ENCODE data around the gene LCE1D. TPM values are rescaled to one million over a fixed set of nuclear protein-coding genes. Genes with fewer than 3 reads are reported as not detected.

Gene LCE1D
- total RNA-seq, 1 donor from 2014 or later: not detected

DNA sequence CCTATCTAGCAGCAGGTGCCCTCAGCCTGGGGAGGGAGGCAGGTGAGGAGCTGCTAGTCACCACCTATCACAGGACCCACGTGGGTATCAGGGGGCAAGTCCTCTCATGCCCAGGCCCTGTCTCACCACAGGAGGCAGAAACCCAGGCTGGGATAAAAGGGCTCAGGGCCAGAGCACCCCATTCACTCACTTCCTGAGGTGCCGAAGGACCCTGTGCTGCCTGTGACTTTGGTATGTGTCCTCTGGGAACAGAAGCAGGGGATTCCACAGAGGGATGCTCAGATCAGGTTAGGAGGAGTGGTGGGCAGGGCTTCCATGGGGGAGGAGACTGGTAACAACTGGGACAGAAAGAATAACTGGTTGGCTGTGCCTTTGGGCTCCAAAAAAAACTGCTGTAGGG lies 10.4 kb upstream of the LCE1D start, which contains the start of gene LCE1E:
Gene LCE1E (plus strand): TSS at position 181 of the 400 bp plus-strand sequence. CDS start 1,043 bp downstream, outside the sequence.
- Mint-ChIP-seq H3K27ac (no peak within 1 kb of the TSS), H3K4me1 (no peaks in the 10 kb centered on the region), H3K9me3 (peaks cover 71% of the 10 kb centered on the region), H3K4me3 (no peak within 1 kb of the TSS), H3K27me3 (ENCODE audit: low read depth) (no peaks in the 10 kb centered on the region), H3K36me3 (no peaks in the 10 kb centered on the region)
- TF ChIP-seq, protein P1, sequence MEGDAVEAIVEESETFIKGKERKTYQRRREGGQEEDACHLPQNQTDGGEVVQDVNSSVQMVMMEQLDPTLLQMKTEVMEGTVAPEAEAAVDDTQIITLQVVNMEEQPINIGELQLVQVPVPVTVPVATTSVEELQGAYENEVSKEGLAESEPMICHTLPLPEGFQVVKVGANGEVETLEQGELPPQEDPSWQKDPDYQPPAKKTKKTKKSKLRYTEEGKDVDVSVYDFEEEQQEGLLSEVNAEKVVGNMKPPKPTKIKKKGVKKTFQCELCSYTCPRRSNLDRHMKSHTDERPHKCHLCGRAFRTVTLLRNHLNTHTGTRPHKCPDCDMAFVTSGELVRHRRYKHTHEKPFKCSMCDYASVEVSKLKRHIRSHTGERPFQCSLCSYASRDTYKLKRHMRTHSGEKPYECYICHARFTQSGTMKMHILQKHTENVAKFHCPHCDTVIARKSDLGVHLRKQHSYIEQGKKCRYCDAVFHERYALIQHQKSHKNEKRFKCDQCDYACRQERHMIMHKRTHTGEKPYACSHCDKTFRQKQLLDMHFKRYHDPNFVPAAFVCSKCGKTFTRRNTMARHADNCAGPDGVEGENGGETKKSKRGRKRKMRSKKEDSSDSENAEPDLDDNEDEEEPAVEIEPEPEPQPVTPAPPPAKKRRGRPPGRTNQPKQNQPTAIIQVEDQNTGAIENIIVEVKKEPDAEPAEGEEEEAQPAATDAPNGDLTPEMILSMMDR (IDR thresholded peaks at IDR 0.05; ENCODE audit: unreplicated experiment): no peak
- no peak for DNase-seq (ENCODE audit: low spot score in 2 of 2, unreplicated experiment in 2 of 2)

- Mint-ChIP-seq H3K27me3 (ENCODE audit: low read depth) (no peaks in the 10 kb centered on the region), H3K4me1 (no peaks in the 10 kb centered on the region), H3K4me3 (no peak overlapping the region), H3K9me3 (peaks cover 68% of the 10 kb centered on the region), H3K27ac (no peak overlapping the region), H3K36me3 (peaks cover 2% of the 10 kb centered on the region)
- TF ChIP-seq, protein P1 (IDR thresholded peaks at IDR 0.05; ENCODE audit: unreplicated experiment): no peak
- no peak for DNase-seq (ENCODE audit: low spot score in 2 of 2, unreplicated experiment in 2 of 2)
Observed at GRCh38 chr1:152795686-152796085, 835 bp upstream of the LCE1D start.

GRCh38 chr1:152801333-152801732 lies 4.8 kb downstream of the LCE1D start:
- H3K4me3 Mint-ChIP-seq: no peak overlapping the region

GRCh38 chr1:152806576-152806975 lies 10.1 kb downstream of the LCE1D start, which contains the start of gene LCE1C:
LCE1C (minus strand) TSS chr1:152806651; CDS start chr1:152805478, 1,173 bp downstream.
- Mint-ChIP-seq H3K4me3 (no peak within 1 kb of the TSS), H3K9me3 (peaks cover 67% of the 10 kb centered on the region), H3K27me3 (ENCODE audit: low read depth) (no peaks in the 10 kb centered on the region), H3K36me3 (no peaks in the 10 kb centered on the region), H3K27ac (no peak within 1 kb of the TSS), H3K4me1 (no peaks in the 10 kb centered on the region)
- no peak for DNase-seq (ENCODE audit: low spot score in 2 of 2, unreplicated experiment in 2 of 2)
- TF ChIP-seq, protein P1 (IDR thresholded peaks at IDR 0.05; ENCODE audit: unreplicated experiment): no peak

More at GRCh38 chr1:152801333-152801732, 4.8 kb downstream of the LCE1D start:
- Mint-ChIP-seq H3K4me1 (no peaks in the 10 kb centered on the region), H3K27me3 (ENCODE audit: low read depth) (no peaks in the 10 kb centered on the region), H3K36me3 (peaks cover 2% of the 10 kb centered on the region), H3K9me3 (peaks cover 70% of the 10 kb centered on the region), H3K27ac (no peak overlapping the region)
- DNase-seq (ENCODE audit: low spot score in 2 of 2, unreplicated experiment in 2 of 2): no peak
- TF ChIP-seq, protein P1 (IDR thresholded peaks at IDR 0.05; ENCODE audit: unreplicated experiment): no peak

GRCh38 chr1:152811050-152811449 lies 14.5 kb downstream of the LCE1D start:
- Mint-ChIP-seq H3K4me3 (no peak overlapping the region), H3K27me3 (ENCODE audit: low read depth) (no peaks in the 10 kb centered on the region), H3K9me3 (peaks cover 56% of the 10 kb centered on the region), H3K36me3 (no peaks in the 10 kb centered on the region), H3K27ac (no peak overlapping the region), H3K4me1 (no peaks in the 10 kb centered on the region)
- no peak for DNase-seq (ENCODE audit: low spot score in 2 of 2, unreplicated experiment in 2 of 2)
- TF ChIP-seq, protein P1 (IDR thresholded peaks at IDR 0.05; ENCODE audit: unreplicated experiment): no peak

DNA sequence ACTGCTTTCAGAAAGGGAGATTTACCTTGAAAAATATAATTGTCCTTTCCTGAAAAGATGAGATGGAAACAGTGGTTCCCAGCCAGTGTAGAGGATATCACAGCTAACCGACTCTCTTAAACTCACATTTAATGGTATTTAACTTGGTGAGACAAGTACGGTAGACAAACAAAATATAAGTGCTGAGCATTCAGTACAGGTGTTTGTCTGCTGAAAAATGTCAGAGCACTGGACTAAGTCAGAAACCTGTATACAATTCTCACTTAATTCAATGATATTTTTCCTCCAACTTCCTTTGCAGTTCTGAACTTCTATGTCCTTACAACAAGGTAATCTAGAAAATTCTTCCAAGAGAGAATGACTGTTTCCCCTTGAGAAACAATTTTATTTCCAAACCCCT lies 15.2 kb downstream of the LCE1D start, which contains the start of gene LCE1B:
Gene LCE1B (plus strand): TSS at position 301 of the 400 bp plus-strand sequence. CDS start 476 bp downstream, outside the sequence.
- Mint-ChIP-seq H3K9me3 (peaks cover 54% of the 10 kb centered on the region), H3K36me3 (no peaks in the 10 kb centered on the region), H3K4me1 (no peaks in the 10 kb centered on the region), H3K4me3 (no peak within 1 kb of the TSS), H3K27ac (no peak within 1 kb of the TSS), H3K27me3 (ENCODE audit: low read depth) (no peaks in the 10 kb centered on the region)
- no peak for DNase-seq (ENCODE audit: low spot score in 2 of 2, unreplicated experiment in 2 of 2)
- TF ChIP-seq, protein P1 (IDR thresholded peaks at IDR 0.05; ENCODE audit: unreplicated experiment): no peak

Measured in mesothelial cell of epicardium (in vitro differentiated cells).